ENCODE results near the gene PRRC2C.
"Not testable (repeated sequence)": the region's sequence is repeated elsewhere in the genome, so short reads cannot be mapped to it uniquely, and the experiment has no call there.

Gene PRRC2C

DNA sequence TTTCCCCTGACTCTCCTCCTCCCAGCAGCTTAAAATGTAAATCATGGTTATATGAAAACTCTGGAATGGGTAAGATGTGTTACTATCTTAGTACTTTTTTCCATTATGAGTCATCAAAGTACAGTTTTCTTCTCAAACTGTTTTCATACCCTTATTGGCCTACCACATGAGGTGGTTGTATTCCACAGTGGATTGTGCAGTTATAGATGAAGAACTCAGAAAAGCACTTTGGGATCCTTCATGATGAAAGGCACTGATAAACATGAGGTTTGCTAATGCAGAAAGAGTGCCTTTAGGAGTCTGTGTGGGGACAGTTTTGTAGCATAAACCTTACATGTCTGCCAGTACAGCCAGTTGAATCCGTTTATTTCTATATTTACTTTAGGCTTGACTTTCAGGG is 104.7 kb downstream of the PRRC2C start:
- no peak for DNase-seq

DNA sequence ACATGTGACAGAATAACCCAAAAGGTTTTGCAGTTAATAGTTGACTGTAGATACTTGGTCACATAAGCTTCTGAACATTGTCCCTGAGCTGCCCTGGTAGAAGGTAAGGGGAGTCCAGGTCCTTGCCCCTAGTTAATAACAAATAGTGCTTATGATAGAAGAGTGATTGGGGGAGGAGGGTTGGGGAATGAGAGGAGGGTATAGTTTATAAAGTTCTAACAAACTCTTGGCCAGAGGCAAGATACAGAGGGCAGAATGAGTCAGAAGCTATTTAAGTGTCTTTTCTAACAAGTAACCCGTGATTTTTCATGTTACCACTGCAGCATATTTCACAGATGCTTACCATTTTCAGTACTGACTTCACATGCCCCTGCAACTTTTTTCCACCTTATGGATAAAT is 110.0 kb downstream of the PRRC2C start:
- no peak for DNase-seq

DNA sequence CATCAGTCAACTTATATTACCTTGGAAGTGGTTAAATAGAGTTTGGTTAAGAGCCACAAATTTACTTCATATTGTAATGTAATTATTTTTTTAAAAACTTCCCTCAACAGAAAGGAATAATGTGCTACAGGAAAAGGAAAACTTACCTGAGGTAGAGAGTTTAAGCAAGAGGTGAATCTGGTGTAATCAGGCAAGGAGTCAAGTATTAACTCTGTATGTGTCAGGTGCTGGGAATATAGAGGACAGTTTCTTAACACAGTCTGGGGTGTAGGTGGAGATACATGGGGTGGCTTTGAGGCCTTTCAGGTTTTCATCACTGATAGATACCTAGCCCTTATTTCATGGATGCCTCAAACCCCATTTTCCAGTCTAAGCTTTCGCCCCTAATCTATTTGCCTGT is 110.8 kb downstream of the PRRC2C start:
- DNase-seq: no peak

DNA sequence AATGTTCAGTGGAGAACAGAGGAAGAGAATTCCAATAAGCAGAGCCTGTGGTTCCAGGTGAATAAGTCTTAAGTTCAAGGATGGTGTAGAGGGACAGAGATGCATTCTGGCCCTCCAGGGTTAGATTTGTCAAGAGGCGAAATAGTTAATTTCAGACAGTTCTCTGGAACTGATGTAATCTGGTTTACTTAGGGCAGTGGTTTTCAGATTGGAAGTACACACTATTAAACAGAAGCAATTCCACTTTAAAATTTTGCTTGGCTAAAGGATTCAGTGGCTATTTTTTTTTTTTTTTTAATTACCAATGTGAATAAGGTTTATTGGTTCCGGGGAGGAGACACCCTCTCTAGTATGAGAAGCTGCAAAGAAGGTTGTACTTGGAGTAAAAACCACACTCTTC is 111.4 kb downstream of the PRRC2C start:
- DNase-seq: no peak

DNA sequence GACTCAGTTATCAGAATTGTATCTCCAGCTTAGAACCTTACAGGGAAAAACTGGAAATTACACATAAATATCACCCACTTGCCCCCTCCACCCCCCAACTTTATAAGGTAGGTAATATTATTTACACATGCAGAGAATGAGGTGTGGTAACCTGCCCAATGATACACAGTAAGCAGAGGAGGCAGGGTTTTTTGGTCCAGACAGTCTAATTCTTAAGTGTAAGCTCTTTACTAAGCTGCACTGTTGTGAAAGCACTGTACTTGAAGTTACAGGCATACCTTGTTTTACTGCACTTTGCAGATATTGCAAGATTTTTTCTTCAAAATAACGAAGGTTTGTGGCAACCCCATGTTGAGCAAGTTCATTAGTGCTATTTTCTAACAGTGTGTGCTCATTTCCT is 111.9 kb downstream of the PRRC2C start:
- no peak for DNase-seq

DNA sequence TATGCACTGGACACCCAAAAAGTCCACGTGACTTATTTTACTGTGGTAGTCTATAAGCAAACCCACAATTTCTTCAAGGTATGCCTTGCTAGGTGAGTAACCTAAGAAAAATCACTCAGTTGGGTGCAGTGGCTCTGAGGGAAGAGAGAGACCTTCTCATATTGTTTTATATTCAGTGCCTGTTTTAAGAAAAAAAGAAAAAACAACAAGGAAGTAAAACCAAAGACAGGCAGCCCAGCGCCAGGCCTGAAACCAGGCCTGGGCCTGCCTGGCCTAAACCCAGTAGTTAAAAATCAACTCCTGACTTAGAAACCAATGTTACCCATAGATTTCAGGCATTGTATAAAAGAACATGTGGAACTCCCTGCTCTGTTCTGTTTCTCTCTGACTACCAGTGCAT is 115.0 kb downstream of the PRRC2C start:
- DNase-seq: not testable (repeated sequence)

DNA sequence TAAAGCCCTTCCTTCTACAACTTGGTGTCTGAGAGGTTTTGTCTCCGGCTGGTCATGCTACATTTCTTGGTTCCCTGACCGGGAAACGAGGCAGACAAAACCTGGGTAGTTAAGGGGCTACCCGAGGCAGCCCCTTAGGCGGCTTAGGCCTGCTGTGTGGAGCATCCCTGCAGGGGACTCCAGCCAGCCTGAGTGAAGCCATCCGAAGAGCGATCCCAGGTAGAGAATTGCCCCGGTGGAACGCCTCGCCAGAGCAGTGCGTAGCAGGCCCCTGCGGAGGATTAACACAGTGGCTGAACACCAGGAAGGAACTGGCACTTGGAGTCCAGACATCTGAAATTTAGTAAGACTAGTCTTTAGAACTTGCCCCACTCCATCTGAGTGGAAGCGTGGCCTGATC is 115.5 kb downstream of the PRRC2C start:
- no peak for DNase-seq

DNA sequence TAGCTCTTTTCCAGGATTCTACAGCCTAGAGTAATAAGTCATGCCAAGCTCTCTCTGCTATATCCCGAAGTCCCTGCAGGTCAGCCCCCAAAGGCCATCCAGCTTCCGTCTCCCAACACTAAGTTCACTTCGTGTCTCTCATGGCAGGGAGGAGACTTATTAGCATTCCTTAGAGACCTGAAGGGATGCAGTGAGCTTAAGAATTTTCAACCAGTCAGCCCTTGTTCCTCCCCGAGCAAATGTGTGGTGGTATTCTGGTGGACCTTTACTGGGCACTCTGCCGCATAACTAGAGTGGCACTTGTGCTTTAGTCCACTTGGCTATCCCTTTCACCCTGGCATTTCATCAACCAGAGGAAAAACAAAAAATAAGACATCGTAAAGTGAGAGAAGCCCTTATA is 117.7 kb downstream of the PRRC2C start:
- not testable (repeated sequence) for DNase-seq

DNA sequence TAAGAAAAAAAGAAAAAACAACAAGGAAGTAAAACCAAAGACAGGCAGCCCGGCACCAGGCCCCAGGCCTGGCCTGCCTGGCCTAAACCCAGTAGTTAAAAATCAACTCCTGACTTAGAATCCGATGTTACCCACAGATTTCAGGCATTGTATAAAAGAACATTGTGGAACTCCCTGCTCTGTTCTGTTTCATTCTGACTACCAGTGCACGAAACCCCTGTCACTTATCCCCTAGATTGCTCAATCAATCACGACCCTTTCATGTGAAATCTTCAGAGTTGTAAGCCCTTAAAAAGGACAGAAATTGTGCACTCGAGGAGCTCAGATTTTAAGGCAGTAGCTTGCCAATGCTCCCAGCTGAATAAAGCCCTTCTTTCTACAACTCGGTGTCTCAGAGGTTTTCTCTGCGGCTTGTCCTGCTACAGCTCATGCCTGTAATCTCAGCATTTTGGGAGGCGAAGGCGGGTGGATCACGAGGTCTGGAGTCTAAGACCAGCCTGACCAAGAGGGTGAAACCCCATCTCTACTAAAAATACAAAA is 121.1 kb downstream of the PRRC2C start:
- DNase-seq: no peak

DNA sequence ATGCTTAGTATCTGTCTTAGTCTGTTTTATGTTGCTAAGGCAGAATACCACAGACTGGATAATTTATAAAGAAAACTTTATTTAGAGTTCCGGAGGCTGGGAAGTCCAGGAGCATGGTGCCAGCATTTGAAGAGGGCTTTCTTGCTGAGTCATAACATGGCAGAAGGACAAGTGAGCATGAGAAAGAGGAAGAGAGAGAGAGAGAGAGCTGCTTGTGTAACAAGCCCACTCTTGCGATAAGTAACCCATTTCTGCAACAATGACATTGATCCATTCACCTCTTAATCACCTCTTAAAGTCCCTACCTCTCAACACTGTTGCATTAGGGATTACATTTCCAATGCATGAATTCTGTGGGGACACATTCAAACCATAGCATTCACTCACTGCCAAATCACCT is 125.1 kb downstream of the PRRC2C start:
- DNase-seq: no peak

DNA sequence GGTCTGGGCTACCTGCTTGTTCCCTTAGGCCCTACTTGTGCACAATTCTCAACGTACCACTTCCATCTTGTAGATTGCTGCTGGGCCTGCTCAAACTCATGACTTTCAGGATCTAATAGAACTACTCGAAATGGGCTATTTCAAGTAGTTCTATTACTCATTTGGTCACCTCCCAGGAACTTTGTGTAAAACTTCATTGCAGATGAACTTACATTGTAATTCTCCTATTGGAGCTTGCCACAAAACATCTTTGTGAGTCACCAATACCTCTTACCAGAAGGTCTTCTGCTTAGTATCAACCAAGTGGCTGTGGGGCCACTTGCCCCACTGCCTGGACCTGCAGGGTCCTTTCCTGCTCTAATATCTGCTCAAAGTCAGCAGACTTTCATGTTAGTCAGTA is 126.0 kb downstream of the PRRC2C start:
- DNase-seq: no peak

DNA sequence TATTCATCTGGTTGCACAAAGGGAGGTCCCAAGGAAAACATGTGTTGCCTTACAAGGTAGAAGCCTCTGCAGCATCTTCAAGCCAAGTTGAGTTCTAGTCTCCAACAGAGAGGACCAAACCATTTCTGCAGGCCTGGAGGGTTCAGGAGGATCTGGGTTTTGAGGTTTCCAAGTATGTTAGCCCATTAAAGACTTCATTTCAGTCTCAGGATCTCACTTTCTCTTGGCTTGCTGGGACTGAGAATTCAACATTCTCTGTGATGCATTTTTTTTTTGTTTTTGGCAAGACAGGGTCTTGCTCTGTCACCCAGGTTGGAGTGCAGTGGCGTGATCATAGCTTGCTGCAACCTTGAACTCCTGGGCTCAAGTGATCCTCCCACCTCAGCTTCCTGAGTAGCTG is 128.0 kb downstream of the PRRC2C start:
- no peak for DNase-seq

DNA sequence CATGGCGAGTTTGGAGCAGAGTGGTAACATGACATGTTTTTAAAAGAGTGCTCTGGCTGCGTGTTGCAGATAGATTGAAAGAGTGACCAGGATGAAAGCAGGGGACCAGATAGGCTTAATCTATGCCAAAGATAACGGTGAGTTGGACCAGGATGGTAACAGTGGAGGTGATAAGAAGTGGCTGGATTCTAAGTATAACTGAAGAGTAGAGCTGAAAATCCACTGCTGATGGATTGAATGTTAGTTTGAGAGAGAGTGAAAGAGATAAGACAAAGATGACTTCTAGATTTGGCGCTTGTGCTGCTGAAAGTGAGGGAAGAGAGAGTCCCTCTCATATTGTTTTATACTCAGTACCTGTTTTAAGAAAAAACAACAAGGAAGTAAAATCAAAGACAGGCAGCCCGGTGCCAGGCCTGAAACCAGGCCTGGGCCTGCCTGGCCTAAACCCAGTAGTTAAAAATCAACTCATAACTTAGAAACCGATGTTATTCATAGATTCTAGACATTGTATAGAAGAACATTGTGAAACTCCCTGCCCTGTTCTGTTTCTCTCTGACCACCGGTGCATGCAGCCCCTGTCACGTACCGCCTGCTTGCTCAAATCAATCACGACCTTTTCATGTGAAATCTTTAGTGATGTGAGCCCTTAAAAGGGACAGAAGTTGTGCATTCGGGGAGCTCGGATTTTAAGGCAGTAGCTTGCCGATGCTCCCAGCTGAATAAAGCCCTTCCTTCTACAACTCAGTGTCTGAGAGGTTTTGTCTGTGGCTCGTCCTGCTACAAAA is 130.0 kb downstream of the PRRC2C start:
- DNase-seq: not testable (repeated sequence)

DNA sequence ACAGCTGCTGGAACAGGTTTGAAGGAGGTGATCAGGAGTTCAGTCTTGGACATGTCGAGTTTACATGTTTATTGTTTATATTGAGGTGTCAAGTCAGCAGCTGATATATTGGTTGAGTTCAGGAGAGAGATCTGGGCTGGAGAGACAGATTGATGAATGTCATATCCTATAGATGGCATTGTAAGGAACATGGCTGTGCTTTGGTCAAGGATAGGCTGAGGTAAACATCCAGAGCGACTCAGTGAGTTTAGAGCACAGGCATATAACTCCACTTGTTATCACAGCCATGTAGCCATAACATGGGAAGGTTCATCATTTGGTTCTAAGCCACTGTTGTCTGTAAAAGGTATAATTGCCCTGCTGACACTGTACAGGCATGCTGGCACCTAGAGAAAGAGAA is 131.3 kb downstream of the PRRC2C start:
- no peak for DNase-seq

DNA sequence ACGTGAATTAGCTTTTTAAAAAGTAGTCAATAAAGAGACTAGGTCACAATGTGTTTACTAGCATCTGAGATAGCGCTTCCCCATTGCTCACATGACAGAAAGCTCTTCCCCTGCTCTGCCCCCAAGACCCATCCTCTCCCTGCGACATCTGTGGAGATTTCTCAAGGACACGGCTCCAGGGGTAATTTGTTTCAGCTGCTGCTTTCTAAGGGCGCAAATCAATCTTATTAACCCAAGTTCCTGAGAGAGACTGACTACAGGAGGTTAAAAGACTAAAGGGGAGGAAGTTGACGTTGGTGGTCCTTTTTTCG is 136.8 kb downstream of the PRRC2C start, which contains the start of gene MYOCOS:
MYOCOS (plus strand) TSS at position 92 of the 311 bp plus-strand sequence. CDS start 1,641 bp downstream, outside the sequence.
- no peak for DNase-seq

DNA sequence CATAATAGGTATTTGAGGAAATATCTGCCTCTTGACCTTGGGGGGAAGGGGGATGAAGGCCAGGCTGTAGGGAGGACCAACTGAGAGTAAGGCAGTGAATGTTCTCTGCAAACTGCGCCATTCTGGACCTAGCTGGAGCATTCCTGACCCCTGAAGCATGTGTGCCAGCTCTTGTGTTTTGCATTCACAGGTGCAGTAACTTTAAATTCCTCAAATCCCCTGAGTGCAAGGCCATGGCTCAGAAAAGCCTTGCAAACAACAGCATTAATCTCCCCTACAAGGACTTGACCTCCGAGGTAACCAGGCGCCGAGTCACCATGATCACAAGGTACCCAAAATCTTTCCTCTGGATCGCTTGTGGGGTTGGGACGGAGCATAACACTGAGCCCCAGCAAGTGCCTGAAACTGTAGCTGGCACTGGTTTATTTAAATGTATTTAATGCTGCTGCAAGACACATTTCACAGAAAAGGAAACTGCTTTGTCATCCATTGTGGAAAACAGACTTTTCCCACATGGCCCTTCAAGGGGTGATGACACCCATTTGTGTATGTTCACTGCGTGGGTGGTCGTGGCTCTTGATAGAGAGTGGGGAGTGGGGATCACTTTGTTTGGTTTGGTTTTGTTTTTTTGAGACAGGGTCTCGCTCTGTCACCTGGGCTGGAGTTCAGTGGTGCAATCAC is 138.5 kb downstream of the PRRC2C start:
- no peak for DNase-seq

DNA sequence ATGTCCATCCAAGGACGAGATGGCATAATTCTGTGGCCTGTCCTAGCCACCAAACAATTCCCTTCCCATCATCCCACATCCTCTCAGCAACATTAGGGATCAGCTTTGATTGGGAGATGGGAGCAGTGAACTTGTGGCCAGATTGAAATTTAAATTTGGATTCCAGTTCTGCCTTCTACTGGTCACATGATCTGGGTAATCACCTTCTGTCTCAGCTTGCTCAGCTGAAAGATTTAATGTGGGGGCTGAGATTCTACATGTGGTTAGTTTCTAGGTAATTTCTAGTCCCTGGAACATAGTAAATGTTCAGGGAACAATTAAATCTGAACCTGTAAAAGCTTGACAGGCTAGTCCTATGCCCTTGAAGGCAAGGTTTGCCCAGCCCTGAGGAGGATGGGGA is 139.9 kb downstream of the PRRC2C start:
- DNase-seq: no peak

DNA sequence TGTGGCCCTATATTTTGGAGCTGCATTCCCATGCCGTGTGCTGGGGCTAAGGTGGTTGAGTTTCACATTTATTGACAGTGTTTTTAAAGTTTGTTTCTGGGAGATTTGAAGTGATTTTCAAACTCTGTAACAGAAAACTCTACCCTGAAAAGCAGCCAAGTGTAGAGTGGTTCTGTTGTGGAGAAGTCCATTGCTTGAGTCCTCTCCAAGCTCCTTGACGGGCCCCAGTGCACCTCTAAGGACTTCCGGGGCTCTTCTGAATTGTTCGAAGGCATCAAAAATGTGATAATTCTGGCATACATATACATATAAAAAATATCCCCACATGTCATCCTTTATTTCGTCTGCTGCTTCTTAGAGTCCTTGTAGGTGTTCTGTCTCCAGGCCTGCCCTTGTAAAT is 141.7 kb downstream of the PRRC2C start:
- no peak for DNase-seq

DNA sequence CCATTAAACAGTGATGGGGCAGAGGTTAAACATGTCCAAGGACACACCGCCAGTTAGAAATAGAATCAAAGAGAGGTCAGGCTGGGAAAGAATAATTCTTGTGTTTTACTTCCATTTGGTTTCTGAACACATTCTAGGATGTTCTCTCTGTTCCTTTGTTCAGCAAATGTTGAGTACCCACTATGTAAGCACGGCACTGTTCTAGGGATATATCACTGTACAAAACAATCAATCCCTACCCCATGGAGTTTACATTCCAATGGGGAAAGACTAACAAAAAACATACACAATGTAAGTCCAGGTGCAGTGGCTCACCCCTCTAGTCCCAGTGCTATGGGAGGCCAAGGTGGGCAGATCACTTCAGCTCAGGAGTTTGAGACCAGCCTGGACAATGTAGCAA is 142.9 kb downstream of the PRRC2C start:
- DNase-seq: no peak

DNA sequence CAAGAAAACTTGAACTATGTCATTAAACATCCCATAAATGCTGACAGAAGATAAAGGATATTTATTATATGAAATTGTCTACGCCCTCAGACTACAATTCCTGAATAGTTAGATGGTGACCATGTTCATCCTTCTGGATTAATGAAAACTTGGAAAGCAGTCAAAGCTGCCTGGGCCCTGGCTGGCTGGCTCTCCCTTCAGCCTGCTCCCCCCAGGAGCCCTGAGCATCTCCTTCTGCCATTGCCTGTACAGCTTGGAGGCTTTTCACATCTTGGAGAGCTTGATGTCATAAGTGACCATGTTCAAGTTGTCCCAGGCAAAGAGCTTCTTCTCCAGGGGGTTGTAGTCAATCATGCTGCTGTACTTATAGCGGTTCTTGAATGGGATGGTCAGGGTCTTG is 150.3 kb downstream of the PRRC2C start:
- DNase-seq: no peak

DNA sequence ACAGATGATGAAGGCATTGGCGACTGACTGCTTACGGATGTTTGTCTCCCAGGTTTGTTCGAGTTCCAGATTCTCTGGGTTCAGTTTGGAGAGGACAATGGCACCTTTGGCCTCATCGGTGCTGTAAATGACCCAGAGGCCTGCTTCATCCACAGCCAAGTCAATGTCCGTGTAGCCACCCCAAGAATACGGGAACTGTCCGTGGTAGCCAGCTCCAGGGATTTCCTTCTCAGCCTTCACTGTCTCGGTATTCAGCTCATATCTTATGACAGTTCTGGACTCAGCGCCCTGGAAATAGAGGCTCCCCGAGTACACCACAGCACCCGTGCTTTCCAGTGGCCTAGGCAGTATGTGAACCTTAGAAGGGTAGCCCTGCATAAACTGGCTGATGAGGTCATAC is 150.8 kb downstream of the PRRC2C start:
- no peak for DNase-seq

DNA sequence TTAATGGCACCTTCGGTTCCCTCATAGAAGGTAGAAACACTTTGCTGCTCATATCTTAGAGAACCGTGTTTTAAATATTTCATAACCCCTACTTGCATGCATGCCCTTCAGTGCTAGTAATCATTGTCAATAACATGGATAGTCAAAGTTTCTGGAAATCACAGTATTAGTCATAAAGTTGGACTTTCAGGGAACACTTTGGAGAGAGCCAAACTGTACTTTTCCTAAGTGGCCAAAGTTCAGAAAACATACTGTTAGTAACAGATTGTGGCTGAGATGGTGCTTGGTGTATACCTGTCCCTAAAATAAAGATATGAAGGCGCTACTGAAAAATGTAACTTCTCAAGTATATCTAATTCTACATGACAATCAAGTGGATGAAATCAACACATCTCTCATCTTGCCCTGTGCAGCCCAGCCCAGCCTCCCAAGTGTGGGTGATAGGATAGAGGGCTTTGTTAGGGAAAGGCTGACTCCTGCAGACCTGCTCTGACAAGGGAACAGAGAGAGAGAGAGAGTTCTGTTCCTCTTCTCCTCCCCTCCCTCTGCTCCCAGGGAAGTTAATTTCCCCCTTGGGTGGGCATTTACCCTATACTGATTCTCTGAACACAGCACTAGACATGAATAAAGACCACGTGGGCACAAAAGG is 152.7 kb downstream of the PRRC2C start:
- no peak for DNase-seq

DNA sequence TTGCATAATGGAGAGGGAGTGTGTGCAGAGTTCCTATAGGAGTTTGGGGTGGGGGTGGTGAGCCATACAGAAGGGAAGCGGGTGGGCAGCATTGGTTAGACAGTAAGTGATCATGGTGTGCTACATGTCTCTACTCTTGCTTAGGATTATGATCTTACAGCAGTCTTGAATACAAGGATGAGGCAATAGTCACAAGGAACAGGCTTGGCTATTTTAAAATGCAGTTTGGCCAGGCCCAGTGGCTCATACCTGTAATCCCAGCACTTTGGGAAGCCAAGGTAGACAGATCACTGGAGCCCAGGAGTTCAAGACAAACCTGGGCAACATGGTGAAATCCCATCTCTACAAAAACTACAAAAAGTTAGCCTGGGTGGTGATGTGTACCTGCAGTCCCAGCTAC is 154.9 kb downstream of the PRRC2C start:
- no peak for DNase-seq
